Gastroesophageal sphincter (tissue), 3 donors: ENCODE measurements around the gene RTBDN.
A peak's percentile ranks its signal among the peaks of the same experiment; 100 is the strongest.

Experiments
- POLR2AphosphoS5 ChIP-seq: sonication (generic); formaldehyde crosslinking; IDR thresholded peaks from one replicate; pipeline ENCODE4 v1.6.1; 2017; ENCODE audit warnings: antibody characterized with exemption
- TF ChIP-seq, protein P1 (sequence below), 4 experiments: fragments of 200-600 bp in 2 of 4; fragments of 450-650 bp in 2 of 4; sonication (generic) in 1 of 4; IDR thresholded peaks; one replicate each; pipeline ENCODE4 v1.5.1; 2017 to 2019; ENCODE audit warnings: antibody characterized with exemption in 4 of 4, mild to moderate bottlenecking in 2 of 4, moderate library complexity in 2 of 4

DNA sequence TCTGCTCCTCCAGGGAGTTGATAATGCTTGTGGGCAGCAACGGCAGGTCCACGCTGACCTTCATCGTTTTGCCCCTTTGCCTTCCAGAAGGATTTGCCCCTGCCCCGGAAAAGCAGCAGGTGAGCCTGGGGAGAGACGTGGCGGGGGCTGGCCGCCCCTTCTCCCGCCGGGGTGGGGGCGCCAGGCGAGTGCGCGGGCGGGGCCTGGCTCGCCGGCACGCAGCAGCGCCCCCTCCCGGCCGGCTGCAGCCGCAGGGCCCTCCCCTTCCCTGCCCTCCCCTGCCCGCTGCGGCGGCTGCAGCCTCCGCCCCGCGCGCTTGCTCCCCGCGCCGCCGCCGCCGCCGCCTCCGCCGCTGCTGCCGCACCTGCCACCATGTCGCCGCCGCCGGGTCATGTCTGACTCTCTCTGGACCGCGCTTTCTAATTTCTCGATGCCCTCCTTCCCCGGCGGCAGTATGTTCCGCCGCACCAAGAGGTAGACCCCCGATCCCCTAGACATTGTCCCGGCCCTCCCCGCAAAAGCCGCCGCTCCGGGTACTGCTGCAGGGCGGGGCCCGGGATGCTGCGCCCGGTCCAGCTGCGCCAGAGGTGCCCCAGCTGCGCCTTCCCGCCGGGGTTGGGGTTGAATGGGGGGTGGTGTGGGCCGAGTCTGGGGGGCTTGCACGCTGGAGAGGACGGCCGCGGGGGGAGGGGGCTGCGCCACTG is 4.0 kb upstream of the RTBDN start, which contains the start of gene MAST1:
- no peak for TF ChIP-seq POLR2AphosphoS5
- TF ChIP-seq, protein P1, sequence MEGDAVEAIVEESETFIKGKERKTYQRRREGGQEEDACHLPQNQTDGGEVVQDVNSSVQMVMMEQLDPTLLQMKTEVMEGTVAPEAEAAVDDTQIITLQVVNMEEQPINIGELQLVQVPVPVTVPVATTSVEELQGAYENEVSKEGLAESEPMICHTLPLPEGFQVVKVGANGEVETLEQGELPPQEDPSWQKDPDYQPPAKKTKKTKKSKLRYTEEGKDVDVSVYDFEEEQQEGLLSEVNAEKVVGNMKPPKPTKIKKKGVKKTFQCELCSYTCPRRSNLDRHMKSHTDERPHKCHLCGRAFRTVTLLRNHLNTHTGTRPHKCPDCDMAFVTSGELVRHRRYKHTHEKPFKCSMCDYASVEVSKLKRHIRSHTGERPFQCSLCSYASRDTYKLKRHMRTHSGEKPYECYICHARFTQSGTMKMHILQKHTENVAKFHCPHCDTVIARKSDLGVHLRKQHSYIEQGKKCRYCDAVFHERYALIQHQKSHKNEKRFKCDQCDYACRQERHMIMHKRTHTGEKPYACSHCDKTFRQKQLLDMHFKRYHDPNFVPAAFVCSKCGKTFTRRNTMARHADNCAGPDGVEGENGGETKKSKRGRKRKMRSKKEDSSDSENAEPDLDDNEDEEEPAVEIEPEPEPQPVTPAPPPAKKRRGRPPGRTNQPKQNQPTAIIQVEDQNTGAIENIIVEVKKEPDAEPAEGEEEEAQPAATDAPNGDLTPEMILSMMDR (IDR thresholded peaks at IDR 0.05): peak in 3 of 4 experiments; percentile 31 to 54 (median 41)
